GM21786 (cell line): ENCODE data around the gene HSD11B1L.
"Not testable (repeated sequence)": the region's sequence is repeated elsewhere in the genome, so short reads cannot be mapped to it uniquely, and the experiment has no call there.

Experiments used
- ATAC-seq: cut with Tn5 transposase; IDR thresholded peaks from one replicate; pipeline ENCODE4 v1.9.1; 2021; ENCODE audit not compliant: unreplicated experiment

HSD11B1L gene

DNA sequence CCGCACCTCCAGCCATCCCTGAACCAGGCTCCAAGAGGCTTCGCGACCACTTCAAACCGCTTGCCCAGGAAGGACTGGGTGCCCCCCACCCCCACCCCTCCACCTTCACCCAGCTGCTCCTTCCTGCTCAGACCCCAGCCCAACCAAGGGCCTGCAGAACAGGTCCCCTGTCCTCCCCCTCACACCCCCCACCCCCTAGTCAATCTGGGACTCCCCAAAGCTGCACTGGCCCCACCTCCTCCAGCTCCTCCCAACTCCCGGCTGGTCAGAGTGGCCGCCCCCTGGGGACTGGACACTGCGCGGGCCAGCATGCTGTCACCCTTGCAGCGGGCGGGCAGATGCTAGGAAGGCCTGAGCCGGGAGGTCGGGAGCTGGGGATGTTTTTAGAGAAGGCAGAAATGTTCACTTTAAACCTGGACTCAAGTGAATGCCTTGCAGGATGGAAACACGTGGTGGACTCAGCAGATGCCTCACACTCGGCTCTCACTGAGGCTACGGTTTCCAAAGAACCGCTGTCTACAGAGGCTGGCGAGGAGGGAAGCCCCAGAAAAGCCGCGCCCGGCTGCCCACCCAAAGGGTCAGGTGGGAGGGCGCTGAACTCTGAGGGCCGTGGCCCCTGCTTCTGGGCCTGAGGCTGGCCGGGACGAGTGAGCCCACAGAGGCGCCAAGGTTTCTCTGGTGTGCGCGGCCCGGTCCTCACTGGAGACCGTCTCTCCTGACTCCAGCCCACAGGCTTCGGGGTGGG, 17.2 kb downstream of the HSD11B1L start:
- no peak for ATAC-seq

DNA sequence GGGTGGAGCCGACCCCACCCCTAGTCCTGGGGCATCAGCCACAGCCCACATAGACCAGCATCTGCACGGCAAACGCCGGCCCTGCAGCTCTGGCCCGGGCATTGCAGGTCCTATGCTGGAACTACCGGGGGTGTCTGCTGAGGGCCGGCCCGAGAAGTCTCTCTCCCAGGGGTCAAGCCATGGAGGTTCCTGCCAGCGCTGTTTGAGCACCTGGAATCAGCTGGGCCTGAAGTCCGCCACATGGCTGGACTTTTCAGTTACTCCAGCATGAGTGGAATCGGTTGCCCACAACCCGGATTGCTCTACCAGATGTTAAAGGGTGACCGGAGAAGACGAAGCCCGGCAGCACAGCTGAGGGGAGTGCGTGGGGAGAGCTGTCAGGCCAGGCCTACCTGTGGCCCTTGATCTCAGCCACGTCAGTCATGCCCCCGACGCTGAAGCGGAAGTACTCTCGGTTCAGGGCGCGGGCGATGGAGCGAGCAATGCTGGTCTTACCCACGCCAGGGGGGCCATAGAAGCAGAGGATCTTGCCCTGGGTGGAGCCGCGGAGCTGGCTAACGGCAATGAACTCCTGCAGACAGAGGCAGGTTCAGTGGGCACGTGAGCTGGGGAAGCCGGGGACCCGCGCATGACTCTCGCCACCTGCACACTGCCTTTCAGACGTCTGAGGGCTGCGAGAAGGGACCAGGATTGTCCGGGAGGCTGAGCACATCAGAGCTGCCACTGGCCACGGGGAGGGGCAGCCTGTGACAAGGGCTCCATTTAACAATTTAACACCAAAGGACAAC, 18.0 kb downstream of the HSD11B1L start:
- ATAC-seq = no peak

DNA sequence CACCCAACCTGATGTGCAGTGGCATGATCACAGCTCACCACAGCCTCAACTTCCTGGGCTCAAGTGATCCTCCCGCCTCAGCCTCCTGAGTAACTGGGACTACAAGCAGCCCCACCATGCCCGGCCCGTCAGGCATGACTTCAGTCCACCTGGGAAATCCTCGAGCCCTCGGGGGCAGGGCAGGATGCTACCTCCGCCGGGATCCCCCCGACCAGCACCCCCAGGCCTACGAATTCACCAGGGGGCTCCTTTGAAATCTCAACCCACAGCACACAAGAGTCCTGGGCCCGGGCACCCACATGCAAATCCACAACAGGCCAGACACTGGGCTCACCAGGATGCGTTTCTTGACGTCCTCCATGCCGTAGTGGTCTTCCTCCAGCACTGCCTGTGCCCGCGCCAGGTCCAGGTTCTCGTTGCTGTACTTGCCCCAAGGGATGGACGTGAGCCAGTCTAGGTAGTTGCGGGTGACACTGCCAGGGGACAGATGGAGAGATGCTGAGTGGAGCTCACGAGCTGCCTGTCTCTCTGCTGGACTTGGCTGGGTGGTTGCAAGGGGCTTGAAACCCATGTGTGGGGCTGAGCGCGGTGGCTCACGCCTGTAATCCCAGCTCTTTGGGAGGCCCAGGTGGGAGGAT, 19.7 kb downstream of the HSD11B1L start:
- ATAC-seq = no peak

DNA sequence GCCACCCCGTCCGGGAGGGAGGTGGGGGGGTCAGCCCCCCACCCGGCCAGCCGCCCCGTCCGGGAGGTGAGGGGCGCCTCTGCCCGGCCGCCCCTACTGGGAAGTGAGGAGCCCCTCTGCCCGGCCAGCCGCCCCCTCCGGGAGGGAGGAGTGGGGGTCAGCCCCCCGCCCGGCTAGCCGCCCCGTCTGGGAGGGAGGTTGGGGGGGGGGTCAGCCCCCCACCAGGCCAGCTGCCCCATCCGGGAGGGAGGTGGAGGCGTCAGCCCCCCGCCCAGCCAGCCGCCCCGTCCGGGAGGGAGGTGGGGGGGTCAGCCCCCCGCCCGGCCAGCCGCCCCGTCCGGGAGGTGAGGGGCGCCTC, 21.2 kb downstream of the HSD11B1L start:
- ATAC-seq = not testable (repeated sequence)

DNA sequence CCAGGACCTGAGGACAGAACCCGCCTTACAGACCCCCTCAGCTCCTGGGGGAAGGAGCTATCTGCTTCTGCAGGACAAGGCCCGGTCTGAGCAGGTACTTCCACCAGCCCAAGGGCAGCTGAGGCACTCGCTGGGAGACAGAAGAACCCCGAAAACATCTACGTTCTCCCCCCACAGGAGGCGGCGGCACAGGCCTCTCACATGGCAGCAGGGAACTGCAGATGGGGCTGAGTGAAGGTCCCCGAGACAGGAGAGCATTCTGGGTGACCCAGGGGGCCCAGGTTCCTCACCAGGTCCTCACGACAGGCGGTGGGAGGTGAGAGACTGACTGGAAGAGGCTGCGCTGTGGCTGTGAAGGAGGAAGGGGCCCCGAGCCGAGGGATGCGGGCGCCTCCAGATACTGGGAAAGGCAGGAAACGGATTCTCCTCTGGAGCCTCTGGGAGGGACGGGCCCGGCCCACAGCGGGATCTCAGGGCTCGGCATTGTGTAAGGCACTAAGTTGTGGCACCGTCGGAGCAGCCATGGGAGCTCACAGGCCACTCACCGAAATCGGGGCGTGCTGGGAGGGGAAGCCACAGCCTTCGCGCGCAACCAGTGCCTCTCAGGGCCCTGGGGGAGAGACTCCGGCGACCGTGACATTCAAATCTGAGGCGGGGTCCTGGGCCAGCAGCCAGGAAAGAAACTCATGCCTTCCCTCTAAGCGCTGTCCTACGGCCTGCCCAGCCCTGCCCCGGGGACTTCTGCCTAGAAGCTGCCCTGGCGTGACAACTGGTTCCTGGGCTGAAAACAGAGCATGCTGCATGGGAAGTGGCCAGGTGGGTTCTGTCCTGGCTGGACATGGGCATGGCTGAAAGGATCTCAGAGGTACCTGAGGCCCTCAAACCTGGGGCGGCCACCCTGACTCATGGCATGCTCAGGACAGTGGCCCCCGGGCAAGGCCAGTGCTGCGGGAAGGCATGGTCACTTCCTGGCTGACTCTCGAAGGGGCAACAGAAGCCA, 23.3 kb downstream of the HSD11B1L start:
- no peak for ATAC-seq

DNA sequence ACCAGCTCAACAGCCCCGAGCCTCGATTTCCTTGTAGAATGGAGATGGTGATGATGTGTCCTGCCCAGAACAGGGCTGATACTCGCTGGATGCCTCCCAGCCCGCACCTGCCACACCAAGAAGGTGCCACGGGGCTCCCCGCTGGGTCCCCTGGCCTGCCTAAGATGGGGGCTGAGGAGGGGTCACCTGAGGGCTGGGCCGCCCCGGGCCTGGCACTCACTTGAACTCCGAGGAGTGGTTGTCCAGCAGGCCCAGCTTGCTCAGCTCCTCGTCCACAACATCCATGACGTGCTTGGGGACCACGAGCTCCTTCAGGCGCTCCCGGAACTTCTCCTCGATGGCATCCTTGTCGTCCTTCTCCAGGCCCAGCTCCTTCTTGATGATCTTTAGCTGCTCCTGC, 24.7 kb downstream of the HSD11B1L start:
- no peak for ATAC-seq

DNA sequence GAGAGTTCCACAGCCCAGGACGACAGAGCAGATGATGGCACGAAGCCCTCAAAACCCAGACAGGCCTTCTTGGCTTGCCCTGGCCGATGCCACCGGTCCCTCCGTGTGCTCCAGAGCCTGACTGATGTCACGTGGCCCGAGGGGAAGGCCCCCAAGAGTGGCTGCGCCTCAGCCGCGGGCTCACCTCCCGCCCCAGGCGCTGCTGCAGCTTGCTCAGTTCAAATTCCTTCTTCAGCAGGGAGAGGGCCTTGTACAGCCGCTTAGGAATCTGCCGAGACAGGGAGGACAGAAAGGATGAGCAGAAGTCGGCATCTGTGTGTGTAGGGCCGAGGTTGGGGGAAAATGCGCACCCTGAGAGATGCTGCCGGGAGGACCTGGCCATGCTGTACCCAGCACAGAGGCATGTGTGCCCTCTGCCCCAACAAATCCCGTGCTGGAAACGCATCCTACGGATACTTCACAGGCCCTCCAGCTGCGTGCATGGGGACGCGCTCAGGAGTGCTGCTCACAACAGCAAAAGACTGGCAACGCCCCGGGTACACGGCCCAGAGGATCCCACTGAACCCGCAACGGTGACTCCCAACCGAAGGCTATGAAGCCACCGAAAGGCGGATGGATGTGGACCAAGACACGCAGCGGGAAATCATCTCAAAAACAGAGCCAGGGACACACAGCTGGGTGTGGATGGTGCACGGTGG, 26.2 kb downstream of the HSD11B1L start:
- ATAC-seq = no peak

DNA sequence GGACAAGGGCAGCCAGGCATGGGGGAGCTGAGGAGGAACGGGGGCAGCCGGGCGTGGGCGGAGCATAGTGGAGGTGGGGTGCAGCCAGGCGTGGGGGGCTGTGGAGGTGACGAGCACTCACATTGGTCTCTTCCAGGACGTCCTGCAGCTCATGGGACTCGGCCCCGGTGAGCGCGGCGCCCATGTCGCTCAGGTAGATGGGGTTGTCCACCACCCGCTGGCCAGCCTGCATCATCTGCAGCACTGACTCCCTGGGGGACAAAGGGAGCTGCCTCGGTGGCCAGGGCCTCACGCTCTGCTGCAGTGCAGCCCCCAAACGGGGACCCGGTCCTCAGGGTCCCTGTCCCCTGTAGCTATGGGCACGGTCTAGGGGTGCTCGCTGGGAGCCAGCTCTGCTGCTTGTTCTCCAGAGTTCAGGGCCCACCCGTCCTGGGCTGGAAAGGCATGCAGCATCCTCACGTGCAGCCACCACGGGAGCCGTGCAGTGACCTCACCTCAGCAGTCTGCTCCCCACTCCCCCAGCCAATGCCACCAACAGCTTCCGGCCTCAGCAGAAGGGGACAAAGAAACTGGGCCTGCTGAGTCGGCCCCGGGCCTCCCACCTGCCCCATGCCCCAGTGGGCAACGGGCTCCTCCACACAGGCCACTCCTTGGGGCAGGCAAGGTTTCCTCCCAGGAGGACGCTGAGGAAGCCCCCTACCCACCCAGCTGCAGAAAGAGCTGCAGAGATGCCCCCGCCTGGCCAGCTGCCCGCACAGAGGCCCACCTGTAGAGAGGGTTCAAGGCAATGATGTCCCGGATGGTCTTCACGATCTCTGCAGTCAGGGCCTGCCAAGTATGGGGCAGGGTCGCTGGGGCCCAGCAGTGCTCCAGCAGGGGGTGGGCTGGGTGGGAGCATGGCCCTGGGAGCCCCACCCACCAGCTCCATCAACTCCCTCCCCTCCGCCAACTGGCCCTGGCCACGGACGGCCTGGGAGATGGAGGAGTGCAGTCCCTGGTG, 27.0 kb downstream of the HSD11B1L start:
- ATAC-seq = no peak

DNA sequence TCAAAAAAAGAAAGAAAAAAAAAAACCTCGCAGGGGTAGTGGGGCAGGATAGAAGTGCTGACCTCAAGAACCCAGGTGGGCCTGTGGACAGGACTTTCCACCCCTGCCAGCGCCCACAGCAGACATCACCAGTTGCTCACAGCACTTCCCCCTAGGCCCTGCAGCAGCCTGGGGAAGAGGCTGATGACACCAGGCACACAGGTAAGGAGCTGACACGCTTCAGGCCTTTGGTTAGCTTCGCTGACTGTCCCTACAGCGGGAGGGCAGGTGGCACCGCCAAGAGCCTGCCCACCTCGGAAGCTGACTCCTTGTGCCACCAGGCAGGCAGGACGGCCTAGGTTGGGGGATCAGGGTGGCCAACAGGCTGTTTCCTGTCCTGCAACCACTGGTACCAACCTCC, 30.2 kb downstream of the HSD11B1L start:
- ATAC-seq = no peak

DNA sequence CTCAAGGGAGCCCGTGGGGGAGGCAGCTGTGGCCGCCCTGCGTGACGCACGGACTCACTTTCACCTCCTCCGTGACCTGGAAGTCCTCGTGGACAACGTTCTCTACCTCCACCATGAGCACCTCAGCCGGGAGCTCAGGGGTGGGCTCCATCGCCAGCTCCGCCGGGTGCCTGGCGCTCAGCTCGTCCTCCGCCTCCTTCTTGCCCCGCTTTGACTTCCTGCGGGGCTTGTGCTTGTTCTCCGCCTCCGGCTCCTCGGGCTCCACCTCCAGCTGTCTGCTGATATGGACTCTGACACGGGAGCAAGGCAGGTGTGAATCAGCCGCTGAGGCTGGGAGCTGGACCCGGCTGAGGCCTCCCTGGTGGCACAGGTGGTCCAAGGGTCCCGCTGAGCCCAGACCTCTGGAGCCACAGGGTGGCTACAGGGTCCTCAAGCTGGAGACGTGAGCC, 30.9 kb downstream of the HSD11B1L start:
- ATAC-seq = no peak

DNA sequence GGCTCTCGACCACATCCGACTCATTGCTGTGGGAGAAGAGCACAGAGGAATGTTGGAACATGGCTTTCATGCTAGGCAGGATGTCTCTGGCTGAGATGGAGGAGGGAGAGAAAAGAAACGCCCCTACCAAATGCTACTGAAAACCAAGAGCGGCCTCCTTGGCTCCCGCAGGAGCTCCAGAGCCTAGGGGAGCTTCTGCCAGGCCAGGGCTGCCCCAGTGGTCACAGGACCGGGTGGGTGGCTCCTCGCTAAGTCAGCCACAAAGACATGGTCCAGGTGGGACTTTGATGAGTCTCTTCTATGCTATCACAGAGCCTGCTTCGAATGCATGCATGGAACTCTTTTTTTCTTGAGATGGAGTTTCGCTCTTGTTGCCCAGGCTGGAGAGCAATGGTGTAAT, 32.4 kb downstream of the HSD11B1L start:
- no peak for ATAC-seq

DNA sequence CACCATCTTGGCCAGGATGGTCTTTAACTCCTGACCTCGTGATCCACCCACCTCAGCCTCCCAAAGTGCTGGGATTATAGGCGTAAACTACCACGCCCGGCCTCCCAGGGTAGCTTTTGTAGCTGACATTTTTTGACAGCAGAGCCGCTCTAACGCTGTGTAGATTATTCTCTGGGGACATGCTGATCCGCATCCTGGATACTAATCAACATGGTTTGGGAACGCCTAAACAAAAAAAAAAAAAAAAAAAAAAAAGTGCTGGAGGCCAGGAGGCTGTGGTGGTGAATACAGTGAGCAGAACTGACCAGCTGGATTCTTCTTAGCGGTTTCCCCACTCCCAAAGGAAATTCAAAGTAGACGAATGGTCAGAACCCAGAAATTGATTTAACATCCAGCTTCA, 34.0 kb downstream of the HSD11B1L start:
- ATAC-seq = no peak

DNA sequence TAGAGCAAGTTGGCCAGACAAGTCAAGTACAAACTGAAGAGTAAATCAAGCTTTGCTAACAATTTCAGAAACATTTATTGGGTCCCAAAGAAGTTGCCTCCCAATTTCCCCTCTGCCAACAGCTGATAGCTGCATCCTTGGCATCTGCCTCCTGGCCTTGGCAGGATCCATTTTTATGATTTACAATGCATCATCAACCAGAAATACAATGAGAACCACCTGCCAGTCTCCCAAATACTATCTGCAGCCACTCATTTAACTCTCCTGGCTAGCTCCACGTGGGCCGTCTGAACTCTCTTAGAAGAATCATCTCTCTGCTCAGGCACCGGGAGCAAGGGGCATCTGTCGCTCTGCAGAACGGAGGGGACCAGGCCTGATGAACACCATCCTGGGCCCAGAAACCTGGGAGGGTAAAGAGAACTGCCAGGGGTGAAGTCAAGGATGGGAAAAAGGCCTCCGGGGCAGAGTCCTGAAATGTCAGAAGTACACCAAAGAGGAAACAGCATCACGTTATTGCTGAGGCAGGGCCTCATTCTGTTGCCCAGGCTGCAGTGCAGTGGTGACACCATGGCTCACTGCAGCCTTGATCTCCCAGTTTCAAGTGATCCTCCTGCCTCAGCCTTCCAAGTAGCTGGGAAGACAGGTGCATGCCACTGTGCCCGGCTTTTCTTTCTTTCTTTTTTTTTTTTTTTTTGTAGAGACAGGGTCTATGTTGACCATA, 36.5 kb downstream of the HSD11B1L start:
- ATAC-seq = no peak

DNA sequence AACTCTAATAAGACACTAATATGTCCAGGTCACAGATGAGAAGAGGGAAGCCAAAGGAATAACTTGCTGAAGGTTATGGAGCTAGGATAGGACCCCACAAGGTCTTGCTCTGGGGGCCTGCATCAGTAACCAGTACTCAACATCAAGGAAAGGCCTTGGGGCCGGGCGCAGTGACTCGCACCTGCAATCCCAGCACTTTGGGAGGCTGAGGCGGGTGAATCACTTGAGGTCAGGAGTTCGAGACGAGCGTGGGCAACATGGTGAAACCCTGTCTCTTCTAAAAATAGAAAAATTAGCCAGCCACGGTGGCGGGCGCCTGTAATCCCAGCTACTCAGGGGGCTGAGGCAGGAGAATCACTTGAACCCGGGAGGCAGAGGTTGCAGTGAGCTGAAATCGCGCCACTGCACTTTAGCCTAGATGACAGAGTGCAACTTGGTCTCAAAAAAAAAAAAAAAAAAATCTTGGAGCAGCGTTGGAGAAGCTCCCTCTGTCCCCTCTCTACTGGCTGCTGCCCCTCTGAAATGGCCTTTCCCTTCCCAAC, 37.3 kb downstream of the HSD11B1L start:
- no peak for ATAC-seq

DNA sequence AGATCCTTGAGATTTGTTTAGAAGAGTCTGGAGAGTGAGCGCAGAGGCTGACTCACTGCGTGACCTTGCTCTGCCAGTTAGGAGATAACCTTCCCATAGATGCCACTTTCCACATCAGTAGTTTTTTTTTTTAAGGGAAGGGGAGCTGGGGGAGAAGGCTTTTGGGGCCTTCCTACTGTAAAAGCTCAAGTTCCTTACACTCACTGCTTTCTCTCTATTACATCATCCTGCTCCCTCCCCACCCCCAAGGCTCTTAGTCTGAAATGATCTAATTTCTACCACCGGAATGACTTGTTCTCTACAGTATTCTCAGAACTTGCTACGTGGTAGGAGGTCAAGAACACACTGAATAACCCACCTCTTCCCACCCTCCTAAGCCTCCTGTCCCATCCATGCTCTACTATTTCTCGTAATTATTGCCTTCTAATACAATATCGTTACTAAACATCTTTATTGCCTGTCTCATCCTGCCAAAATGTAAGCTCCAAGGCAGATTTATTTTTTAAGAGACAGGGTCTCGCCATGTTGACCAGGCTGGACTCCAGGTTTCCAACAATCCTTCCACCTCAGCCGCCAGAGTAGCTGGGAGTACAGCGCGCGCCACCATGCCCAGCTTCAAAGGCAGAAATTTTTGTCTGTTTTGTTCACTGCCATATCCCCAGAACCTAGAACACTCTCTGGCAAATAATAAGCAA, 37.9 kb downstream of the HSD11B1L start:
- no peak for ATAC-seq

DNA sequence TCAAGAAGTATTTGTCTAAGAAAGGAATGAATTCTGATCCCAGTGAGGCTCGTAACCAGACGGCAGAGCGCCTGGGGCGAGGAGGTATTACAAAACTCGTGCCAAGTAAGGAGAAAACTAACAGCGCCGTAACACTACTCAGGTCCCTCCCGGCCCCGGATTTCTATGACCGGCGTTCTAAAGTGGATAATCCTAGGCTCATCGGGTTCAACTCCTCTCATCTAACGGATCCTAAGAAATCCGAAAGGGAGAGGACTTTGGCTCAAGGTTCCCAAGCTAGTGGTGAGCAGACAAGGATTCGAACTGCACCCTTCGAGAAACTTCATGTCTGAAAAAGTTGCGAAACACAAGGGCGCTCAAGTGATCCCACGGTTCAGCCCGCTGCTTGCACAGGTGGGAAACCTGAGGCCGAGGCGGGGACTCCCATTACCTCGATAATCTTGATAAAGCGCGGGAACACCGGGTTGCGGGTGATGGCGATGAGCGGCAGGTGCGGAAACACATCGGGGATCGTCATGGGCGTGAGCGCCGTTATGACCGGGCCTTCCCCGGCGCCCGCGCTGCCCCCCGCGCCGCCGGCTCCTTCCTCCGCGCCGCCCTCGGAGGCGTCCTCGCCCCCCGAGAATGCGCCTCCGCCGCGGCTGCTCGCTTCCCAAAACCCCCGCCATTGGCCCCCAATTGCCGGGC, 38.6 kb downstream of the HSD11B1L start:
- no peak for ATAC-seq
